HL-60 (cell line): ENCODE measurements around the gene AP5M1.
"Not testable (repeated sequence)": the region's sequence is repeated elsewhere in the genome, so short reads cannot be mapped to it uniquely, and the experiment has no call there.

ENCODE experiments used
- DNase-seq, 2 experiments: peaks; one replicate each; pipeline ENCODE4 v3.0.0-alpha.2; 2010 to 2020; ENCODE audit warnings: low read depth in 1 of 2, low spot score in 1 of 2
- H3K27ac ChIP-seq: fragments of 250-450 bp; sonication (Bioruptor Pico); replicated peaks from 2 replicates; pipeline ENCODE4 v1.5.1; 2020; ENCODE audit warnings: mild to moderate bottlenecking, moderate library complexity
- H3K27me3 ChIP-seq: fragments of 250-450 bp; sonication (Bioruptor Pico); 2 replicates; pipeline ENCODE4 v1.5.1; 2021; ENCODE audit warnings: mild to moderate bottlenecking, moderate library complexity; ENCODE audit not compliant: insufficient read depth, poor library complexity, severe bottlenecking
- H3K4me3 ChIP-seq: replicated peaks from 2 replicates; pipeline ENCODE4 v1.5.1; 2011; ENCODE audit warnings: mild to moderate bottlenecking, control low read depth, low read length; ENCODE audit not compliant: insufficient read depth
- GABPA ChIP-seq: IDR thresholded peaks from 2 replicates; pipeline ENCODE4 v1.6.1; 2012; ENCODE audit warnings: low read depth
- POLR2AphosphoS5 ChIP-seq: IDR thresholded peaks from 2 replicates; pipeline ENCODE4 v1.6.1; 2012; ENCODE audit warnings: low read depth
- SPI1 ChIP-seq: IDR thresholded peaks from 2 replicates; pipeline ENCODE4 v1.6.1; 2012; ENCODE audit warnings: low read depth, mild to moderate bottlenecking, borderline replicate concordance
- TF ChIP-seq, protein P1 (sequence below): IDR thresholded peaks from one replicate; pipeline ENCODE4 v1.5.1; 2011; ENCODE audit warnings: low read length, control low read depth, inconsistent platforms; ENCODE audit not compliant: insufficient read depth
- TF ChIP-seq, protein P2 (sequence below): IDR thresholded peaks from 2 replicates; pipeline ENCODE4 v1.6.1; 2012; ENCODE audit warnings: low read depth; ENCODE audit not compliant: insufficient replicate concordance

The AP5M1 gene

DNA sequence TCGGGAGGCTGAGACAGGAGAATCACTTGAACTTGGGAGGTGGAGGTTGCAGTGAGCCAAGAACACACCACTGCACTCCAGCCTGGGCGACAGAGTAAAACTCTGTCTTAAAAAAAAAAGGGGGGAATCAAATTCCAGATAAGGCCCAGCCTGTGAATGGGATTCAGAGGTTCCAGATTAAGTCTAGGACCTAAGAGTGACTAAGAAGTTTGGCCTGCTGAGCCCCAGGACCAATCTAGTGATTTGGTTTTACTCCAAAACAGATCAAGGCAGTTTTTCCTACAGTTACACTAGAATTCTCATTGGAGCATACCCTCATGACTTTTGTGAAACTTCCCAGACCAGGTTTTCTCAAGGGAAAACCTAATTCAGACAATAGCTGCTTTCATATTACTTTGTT, 22.8 kb upstream of the AP5M1 start:
- TF ChIP-seq, protein P1, sequence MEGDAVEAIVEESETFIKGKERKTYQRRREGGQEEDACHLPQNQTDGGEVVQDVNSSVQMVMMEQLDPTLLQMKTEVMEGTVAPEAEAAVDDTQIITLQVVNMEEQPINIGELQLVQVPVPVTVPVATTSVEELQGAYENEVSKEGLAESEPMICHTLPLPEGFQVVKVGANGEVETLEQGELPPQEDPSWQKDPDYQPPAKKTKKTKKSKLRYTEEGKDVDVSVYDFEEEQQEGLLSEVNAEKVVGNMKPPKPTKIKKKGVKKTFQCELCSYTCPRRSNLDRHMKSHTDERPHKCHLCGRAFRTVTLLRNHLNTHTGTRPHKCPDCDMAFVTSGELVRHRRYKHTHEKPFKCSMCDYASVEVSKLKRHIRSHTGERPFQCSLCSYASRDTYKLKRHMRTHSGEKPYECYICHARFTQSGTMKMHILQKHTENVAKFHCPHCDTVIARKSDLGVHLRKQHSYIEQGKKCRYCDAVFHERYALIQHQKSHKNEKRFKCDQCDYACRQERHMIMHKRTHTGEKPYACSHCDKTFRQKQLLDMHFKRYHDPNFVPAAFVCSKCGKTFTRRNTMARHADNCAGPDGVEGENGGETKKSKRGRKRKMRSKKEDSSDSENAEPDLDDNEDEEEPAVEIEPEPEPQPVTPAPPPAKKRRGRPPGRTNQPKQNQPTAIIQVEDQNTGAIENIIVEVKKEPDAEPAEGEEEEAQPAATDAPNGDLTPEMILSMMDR, result no peak
- DNase-seq, result no peak
- Histone ChIP-seq H3K27me3 (no peaks in the 10 kb centered on the region), H3K4me3 (no peak overlapping the region), H3K27ac (no peak overlapping the region)

DNA sequence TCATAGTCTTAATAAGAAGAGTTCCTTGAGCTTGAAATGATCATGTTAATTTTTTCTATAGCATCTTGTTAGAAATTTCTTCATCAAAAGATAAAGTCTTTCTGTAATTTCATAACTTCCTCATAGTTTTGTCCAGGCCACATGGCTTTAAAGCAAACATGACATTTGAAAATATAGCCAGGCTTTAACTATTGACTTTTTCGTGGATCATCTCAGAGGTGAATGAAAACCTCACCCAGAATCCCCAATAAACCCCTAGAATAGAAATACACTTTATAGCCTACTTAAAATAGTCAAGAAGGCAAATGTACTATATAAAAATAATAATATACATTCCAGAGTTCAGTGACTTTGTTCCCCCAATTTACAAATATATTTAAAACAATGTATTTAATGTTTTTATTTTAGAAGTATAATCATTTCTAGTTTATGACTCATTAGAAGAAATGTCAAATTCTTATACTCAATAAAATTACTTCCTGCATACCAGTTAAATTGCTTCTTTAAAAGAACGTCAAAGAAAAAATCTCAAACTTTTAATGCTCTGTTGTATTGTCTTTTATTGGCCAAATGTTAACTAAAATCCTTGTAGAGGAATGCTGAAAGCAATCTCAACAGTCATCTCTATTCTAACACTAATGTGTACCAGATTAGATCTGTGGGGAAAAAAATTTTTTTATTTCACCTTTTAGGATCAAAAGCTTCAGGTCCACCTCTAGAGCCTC, 21.7 kb upstream of the AP5M1 start:
- no peak overlapping the region for H3K27ac ChIP-seq
- no peak overlapping the region for H3K4me3 ChIP-seq
- DNase-seq, result no peak
- TF ChIP-seq GABPA, result no peak
- TF ChIP-seq POLR2AphosphoS5, result no peak
- no peak for TF ChIP-seq SPI1
- TF ChIP-seq, protein P1, result no peak
- TF ChIP-seq, protein P2, sequence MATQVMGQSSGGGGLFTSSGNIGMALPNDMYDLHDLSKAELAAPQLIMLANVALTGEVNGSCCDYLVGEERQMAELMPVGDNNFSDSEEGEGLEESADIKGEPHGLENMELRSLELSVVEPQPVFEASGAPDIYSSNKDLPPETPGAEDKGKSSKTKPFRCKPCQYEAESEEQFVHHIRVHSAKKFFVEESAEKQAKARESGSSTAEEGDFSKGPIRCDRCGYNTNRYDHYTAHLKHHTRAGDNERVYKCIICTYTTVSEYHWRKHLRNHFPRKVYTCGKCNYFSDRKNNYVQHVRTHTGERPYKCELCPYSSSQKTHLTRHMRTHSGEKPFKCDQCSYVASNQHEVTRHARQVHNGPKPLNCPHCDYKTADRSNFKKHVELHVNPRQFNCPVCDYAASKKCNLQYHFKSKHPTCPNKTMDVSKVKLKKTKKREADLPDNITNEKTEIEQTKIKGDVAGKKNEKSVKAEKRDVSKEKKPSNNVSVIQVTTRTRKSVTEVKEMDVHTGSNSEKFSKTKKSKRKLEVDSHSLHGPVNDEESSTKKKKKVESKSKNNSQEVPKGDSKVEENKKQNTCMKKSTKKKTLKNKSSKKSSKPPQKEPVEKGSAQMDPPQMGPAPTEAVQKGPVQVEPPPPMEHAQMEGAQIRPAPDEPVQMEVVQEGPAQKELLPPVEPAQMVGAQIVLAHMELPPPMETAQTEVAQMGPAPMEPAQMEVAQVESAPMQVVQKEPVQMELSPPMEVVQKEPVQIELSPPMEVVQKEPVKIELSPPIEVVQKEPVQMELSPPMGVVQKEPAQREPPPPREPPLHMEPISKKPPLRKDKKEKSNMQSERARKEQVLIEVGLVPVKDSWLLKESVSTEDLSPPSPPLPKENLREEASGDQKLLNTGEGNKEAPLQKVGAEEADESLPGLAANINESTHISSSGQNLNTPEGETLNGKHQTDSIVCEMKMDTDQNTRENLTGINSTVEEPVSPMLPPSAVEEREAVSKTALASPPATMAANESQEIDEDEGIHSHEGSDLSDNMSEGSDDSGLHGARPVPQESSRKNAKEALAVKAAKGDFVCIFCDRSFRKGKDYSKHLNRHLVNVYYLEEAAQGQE, result no peak
- H3K27me3 ChIP-seq, result no peaks in the 10 kb centered on the region

DNA sequence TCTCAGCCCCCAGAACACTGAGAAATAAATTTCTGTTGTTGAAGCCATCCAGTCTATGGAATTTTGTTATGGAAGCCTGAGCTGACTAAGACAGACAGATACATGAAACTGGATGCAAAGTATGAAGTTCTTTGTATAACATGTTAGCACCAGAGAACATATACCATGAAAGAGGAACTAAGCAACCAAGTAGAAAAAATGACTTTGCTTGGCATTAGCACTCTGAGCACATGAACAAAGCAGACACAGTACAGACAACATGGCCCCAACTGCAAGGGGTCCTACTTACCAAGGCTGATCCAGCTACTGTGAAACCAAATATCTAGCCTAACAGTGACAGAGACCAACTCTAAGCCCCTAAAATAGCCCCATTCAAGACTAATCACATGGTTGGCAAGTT, 13.9 kb upstream of the AP5M1 start:
- no peaks in the 10 kb centered on the region for H3K27me3 ChIP-seq
- DNase-seq, result no peak
- no peak overlapping the region for H3K27ac ChIP-seq
- no peak overlapping the region for H3K4me3 ChIP-seq
- TF ChIP-seq, protein P1, result no peak
- TF ChIP-seq, protein P2, result no peak
- no peak for TF ChIP-seq POLR2AphosphoS5
- no peak for TF ChIP-seq GABPA
- no peak for TF ChIP-seq SPI1

DNA sequence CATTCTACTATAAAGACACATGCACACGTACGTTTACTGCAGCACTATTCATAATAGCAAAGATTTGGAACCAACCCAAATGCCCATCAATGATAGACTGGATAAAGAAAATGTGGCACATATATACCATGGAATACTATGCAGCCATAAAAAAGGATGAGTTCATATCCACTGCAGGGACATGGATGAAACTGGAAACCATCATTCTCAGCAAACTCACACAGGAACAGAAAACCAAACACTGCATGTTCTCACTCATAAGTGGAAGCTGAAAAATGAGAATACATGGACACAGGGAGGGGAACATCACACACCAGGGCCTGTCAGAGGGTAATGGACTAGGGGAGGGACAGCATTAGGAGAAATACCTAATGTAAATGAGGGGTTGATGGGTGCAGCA, 10.6 kb upstream of the AP5M1 start:
- not testable (repeated sequence) for H3K27me3 ChIP-seq, H3K4me3 ChIP-seq, H3K27ac ChIP-seq, DNase-seq
